Panc1 (cell line): ENCODE measurements around the gene NDUFAF5. TPM values are rescaled to one million over a fixed set of nuclear protein-coding genes. Genes with fewer than 3 reads are reported as not detected.

Source experiments
- ATAC-seq: fragments of 200-7000 bp; cut with Tn5 transposase; 2 replicates; pipeline ENCODE4 v1.9.1; 2020; ENCODE audit warnings: mild to moderate bottlenecking, moderate library complexity
- BruUV-seq: library from RNA; stranded (reverse); fragments of 400-500 nt; replicated peaks from 2 replicates; lab custom pipeline; 2021; lab: Mats Ljungman, UMichigan
- CTCF ChIA-PET: fragments of 300-600 bp; sonication (Branson Sonifier 250); formaldehyde crosslinking; loops from one replicate; lab custom pipeline; 2022; ENCODE audit warnings: antibody characterized with exemption; lab: Charles Lee
- POLR2A ChIA-PET: fragments of 300-600 bp; sonication (Branson Sonifier 250); formaldehyde crosslinking; loops from one replicate; lab custom pipeline; 2022; ENCODE audit warnings: antibody characterized with exemption; lab: Charles Lee
- DNase-seq: peaks from one replicate; pipeline ENCODE4 v3.0.0-alpha.2; 2010; ENCODE audit warnings: low read depth, low spot score
- H3K27ac ChIP-seq: 2 replicates; pipeline ENCODE4 v1.5.1; 2011; ENCODE audit warnings: mild to moderate bottlenecking, low read length, inconsistent platforms
- H3K27me3 ChIP-seq: fragments of 200-500 bp; sonication (Bioruptor generic); 2 replicates; pipeline ENCODE4 v1.6.0; 2014; ENCODE audit warnings: low read length, inconsistent platforms; ENCODE audit not compliant: control insufficient read depth, insufficient read depth
- H3K36me3 ChIP-seq: fragments of 200-500 bp; sonication (Bioruptor generic); 2 replicates; pipeline ENCODE4 v1.5.1; 2014; ENCODE audit warnings: inconsistent platforms, mild to moderate bottlenecking, low read length, moderate library complexity; ENCODE audit not compliant: control insufficient read depth, insufficient read depth
- H3K4me1 ChIP-seq: 2 replicates; pipeline ENCODE4 v1.5.1; 2011; ENCODE audit warnings: inconsistent platforms, mild to moderate bottlenecking, low read length, moderate library complexity; ENCODE audit not compliant: control insufficient read depth, insufficient read depth
- H3K4me3 ChIP-seq, 2 experiments: 2 replicates each; pipeline ENCODE4 v1.5.1; 2011 to 2012; ENCODE audit warnings: low read depth in 2 of 2, low read length in 2 of 2, mild to moderate bottlenecking in 2 of 2, inconsistent platforms in 1 of 2, moderate library complexity in 1 of 2
- H3K9me3 ChIP-seq: fragments of 200-500 bp; sonication (Bioruptor generic); 2 replicates; pipeline ENCODE4 v1.5.1; 2014; ENCODE audit warnings: low read depth, mild to moderate bottlenecking, inconsistent platforms, low read length, moderate library complexity; ENCODE audit not compliant: control insufficient read depth, insufficient read depth
- POLR2AphosphoS5 ChIP-seq: IDR thresholded peaks from 2 replicates; pipeline ENCODE4 v1.6.1; 2012; ENCODE audit warnings: mild to moderate bottlenecking, low read depth, low read length, moderate library complexity
- SIN3A ChIP-seq: IDR thresholded peaks from 2 replicates; pipeline ENCODE4 v1.6.1; 2012; ENCODE audit warnings: low read depth, mild to moderate bottlenecking, low read length, moderate library complexity, borderline replicate concordance; ENCODE audit not compliant: insufficient read depth
- TCF7L2 ChIP-seq: IDR thresholded peaks from 2 replicates; pipeline ENCODE4 v1.6.1; 2011; ENCODE audit warnings: mild to moderate bottlenecking, low read depth, low read length, inconsistent platforms
- in situ Hi-C: cut with HindIII; loops from 2 replicates; pipeline ENCODE4 v1.10.0; 2016; ENCODE audit warnings: low sequenced_read_pairs, low pct_unique_long_range_greater_than_20kb
- intact Hi-C: fragments of 100-400 bp; cut with micrococcal nuclease; formaldehyde crosslinking; loops from one replicate; pipeline ENCODE4 v1.10.0; 2022; ENCODE audit not compliant: unreplicated experiment
- total RNA-seq: library from RNA; stranded (reverse); gene quantifications from one replicate; pipeline ENCODE4 v1.2.1, GENCODE V29; 2021; ENCODE audit not compliant: unreplicated experiment
- TF ChIP-seq, protein P1 (sequence below), 2 experiments: IDR thresholded peaks; 2 replicates each; pipeline ENCODE4 v1.6.1; 2011 to 2012; ENCODE audit warnings: low read depth in 2 of 2, control low read depth in 1 of 2, low read length in 1 of 2, mild to moderate bottlenecking in 1 of 2, moderate library complexity in 1 of 2; ENCODE audit not compliant: insufficient read depth in 1 of 2
- TF ChIP-seq, protein P2 (sequence below): fragments of 450-650 bp; IDR thresholded peaks from 2 replicates; pipeline ENCODE4 v1.5.1; 2017; ENCODE audit warnings: mild to moderate bottlenecking

NDUFAF5 gene
- total RNA-seq, 1 experiment from 2014 or later, result 23.0 TPM

DNA sequence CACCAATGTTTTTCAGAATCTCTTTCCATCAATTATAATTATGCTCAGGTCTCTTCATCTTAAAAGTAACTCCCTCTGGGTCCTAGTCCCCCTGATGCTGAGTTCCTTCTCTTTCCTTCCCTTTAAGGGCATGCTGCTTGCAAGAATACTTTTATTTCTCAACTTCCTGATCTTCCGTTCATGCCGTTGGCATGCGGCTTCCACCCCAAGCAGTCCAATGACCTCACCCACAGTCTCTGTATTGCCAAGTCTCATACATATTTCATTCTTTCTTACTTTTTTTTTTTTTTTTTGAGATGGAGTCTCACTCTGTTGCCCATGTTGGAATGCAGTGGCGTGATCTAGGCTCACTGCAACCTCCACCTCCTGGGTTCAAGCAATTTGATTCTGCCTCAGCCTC lies 83.5 kb downstream of the NDUFAF5 start:
- ATAC-seq, result no peak
- CTCF ChIA-PET, result interaction anchor here (0.6 kb wide), 1 partner anchor 30 kb away, joined by 14 read pairs; no protein-coding TSS in a partner anchor

DNA sequence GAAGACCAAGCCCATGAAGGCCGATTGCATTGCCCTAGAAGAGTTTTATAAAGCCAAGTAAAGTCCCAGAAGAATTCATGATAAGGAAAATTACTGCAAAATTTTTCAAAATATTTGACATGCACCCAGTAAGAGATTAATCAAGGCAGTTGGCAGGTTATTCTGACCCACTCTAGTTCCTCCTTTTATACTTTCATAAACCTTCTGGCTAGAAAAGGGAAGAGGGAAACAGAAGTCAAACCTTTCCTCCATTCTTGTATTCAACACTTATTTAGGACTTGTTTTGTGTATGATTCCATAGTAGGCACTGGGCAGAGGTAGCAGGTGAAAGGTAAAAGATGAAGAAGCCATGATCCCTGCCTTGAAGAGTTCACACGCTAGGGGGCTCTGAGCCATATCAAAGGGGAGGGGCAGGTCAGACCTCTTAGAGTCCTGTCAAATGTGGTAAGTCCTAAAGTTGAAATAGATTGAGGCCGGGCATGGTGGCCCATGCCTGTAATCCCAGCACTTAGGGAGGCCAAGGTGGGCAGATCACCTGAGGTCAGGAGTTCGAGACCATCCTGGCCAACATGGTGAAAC lies 85.4 kb downstream of the NDUFAF5 start:
- Histone ChIP-seq H3K36me3 (no peaks in the 10 kb centered on the region), H3K27ac (no peak overlapping the region), H3K4me1 (no peaks in the 10 kb centered on the region), H3K27me3 (peaks cover 3% of the 10 kb centered on the region; the same call in 1 of the 2 replicates), H3K4me3 (no peak overlapping the region), H3K9me3 (no peaks in the 10 kb centered on the region)
- TF ChIP-seq, protein P1, sequence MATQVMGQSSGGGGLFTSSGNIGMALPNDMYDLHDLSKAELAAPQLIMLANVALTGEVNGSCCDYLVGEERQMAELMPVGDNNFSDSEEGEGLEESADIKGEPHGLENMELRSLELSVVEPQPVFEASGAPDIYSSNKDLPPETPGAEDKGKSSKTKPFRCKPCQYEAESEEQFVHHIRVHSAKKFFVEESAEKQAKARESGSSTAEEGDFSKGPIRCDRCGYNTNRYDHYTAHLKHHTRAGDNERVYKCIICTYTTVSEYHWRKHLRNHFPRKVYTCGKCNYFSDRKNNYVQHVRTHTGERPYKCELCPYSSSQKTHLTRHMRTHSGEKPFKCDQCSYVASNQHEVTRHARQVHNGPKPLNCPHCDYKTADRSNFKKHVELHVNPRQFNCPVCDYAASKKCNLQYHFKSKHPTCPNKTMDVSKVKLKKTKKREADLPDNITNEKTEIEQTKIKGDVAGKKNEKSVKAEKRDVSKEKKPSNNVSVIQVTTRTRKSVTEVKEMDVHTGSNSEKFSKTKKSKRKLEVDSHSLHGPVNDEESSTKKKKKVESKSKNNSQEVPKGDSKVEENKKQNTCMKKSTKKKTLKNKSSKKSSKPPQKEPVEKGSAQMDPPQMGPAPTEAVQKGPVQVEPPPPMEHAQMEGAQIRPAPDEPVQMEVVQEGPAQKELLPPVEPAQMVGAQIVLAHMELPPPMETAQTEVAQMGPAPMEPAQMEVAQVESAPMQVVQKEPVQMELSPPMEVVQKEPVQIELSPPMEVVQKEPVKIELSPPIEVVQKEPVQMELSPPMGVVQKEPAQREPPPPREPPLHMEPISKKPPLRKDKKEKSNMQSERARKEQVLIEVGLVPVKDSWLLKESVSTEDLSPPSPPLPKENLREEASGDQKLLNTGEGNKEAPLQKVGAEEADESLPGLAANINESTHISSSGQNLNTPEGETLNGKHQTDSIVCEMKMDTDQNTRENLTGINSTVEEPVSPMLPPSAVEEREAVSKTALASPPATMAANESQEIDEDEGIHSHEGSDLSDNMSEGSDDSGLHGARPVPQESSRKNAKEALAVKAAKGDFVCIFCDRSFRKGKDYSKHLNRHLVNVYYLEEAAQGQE (IDR thresholded peaks at IDR 0.05; ENCODE audit: insufficient read depth in 1 of 2, low read depth in 2 of 2, low read length in 1 of 2), result no peak
- TF ChIP-seq POLR2AphosphoS5, result no peak
- TF ChIP-seq SIN3A, result no peak
- TF ChIP-seq, protein P2, sequence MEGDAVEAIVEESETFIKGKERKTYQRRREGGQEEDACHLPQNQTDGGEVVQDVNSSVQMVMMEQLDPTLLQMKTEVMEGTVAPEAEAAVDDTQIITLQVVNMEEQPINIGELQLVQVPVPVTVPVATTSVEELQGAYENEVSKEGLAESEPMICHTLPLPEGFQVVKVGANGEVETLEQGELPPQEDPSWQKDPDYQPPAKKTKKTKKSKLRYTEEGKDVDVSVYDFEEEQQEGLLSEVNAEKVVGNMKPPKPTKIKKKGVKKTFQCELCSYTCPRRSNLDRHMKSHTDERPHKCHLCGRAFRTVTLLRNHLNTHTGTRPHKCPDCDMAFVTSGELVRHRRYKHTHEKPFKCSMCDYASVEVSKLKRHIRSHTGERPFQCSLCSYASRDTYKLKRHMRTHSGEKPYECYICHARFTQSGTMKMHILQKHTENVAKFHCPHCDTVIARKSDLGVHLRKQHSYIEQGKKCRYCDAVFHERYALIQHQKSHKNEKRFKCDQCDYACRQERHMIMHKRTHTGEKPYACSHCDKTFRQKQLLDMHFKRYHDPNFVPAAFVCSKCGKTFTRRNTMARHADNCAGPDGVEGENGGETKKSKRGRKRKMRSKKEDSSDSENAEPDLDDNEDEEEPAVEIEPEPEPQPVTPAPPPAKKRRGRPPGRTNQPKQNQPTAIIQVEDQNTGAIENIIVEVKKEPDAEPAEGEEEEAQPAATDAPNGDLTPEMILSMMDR, result no peak; the same call in 1 of the 2 replicates
- no peak for TF ChIP-seq TCF7L2
- in situ Hi-C loops (no loop called here), intact Hi-C loops (no loop called here)
- POLR2A ChIA-PET, result no interaction called here
- BruUV-seq, result no TSS peak
- CTCF ChIA-PET, result no interaction called here
- ATAC-seq (no peak), DNase-seq (no peak)

More for the DNA sequence above, 83.5 kb downstream of the NDUFAF5 start:
- Histone ChIP-seq H3K9me3 (no peaks in the 10 kb centered on the region), H3K27ac (no peak overlapping the region), H3K27me3 (peaks cover 3% of the 10 kb centered on the region; the same call in 1 of the 2 replicates), H3K36me3 (no peaks in the 10 kb centered on the region), H3K4me1 (no peaks in the 10 kb centered on the region), H3K4me3 (no peak overlapping the region)
- BruUV-seq, result no TSS peak
- TF ChIP-seq POLR2AphosphoS5, result no peak
- no peak for TF ChIP-seq SIN3A
- TF ChIP-seq, protein P2, result no peak
- in situ Hi-C loops (no loop called here), intact Hi-C loops (no loop called here)
- POLR2A ChIA-PET, result no interaction called here
- no peak for DNase-seq

Other genes starting within 250 kb of the NDUFAF5 start
- 8.9 TPM for gene TASP1, start 146.1 kb upstream of the NDUFAF5 start, total RNA-seq
- 26.4 TPM for gene ESF1, start 109 bp upstream of the NDUFAF5 start, total RNA-seq
- not detected for gene SEL1L2, start 205.6 kb downstream of the NDUFAF5 start, total RNA-seq
- gene MACROD2, start 210.5 kb downstream of the NDUFAF5 start, total RNA-seq, result 1.2 TPM